H1 (cell line): ENCODE results near the gene MSN. TPM values are rescaled to one million over a fixed set of nuclear protein-coding genes. Genes with fewer than 3 reads are reported as not detected.

Source experiments
- CTCF ChIA-PET: fragments of 300-600 bp; sonication (Branson Sonifier 250); formaldehyde crosslinking; loops from one replicate; lab custom pipeline; 2021; ENCODE audit not compliant: partially characterized antibody; lab: Charles Lee
- POLR2A ChIA-PET: fragments of 300-600 bp; sonication (Branson Sonifier 250); formaldehyde crosslinking; loops from one replicate; lab custom pipeline; 2021; ENCODE audit warnings: inconsistent platforms; ENCODE audit not compliant: partially characterized antibody; lab: Charles Lee
- DNase-seq, 2 experiments: peaks; one replicate each; pipeline versions ENCODE4 v3.0.0 to v3.0.0-alpha.2; 2010 to 2022; ENCODE audit warnings: low spot score in 2 of 2, low read depth in 1 of 2, mixed read lengths in 1 of 2
- FAIRE-seq: peaks from 2 replicates; lab custom pipeline; 2011; peaks lifted over from hg19 to GRCh38; lab: Jason Lieb, UNC
- H2AFZ ChIP-seq: 2 replicates; pipeline ENCODE4 v1.8.1; 2012; ENCODE audit warnings: low read length, inconsistent platforms
- H2AK5ac ChIP-seq: 2 replicates; pipeline ENCODE4 v1.6.1; 2013; ENCODE audit warnings: low read depth, low read length
- H2BK120ac ChIP-seq: replicated peaks from 2 replicates; pipeline ENCODE3; 2013; ENCODE audit warnings: low read depth, low read length, inconsistent platforms
- H2BK12ac ChIP-seq: 2 replicates; pipeline ENCODE4 v1.6.1; 2013; ENCODE audit warnings: low read depth, low read length
- H2BK15ac ChIP-seq: 2 replicates; pipeline ENCODE4 v1.6.1; 2013; ENCODE audit warnings: low read length
- H2BK20ac ChIP-seq: 2 replicates; pipeline ENCODE4 v1.6.1; 2013; ENCODE audit warnings: low read length
- H2BK5ac ChIP-seq: 2 replicates; pipeline ENCODE4 v1.6.1; 2013; ENCODE audit warnings: low read depth, low read length
- H3K14ac ChIP-seq: 2 replicates; pipeline ENCODE4 v1.6.1; 2013; ENCODE audit warnings: inconsistent platforms; ENCODE audit not compliant: insufficient read length
- H3K18ac ChIP-seq: 2 replicates; pipeline ENCODE4 v1.6.1; 2013; ENCODE audit warnings: low read length; ENCODE audit errors: extremely low read depth
- H3K23ac ChIP-seq: 2 replicates; pipeline ENCODE4 v1.6.1; 2013; ENCODE audit warnings: inconsistent platforms; ENCODE audit not compliant: insufficient read length
- H3K23me2 ChIP-seq: 2 replicates; pipeline ENCODE4 v1.6.1; 2013; ENCODE audit warnings: low read depth, low read length
- H3K27ac ChIP-seq: 2 replicates; pipeline ENCODE4 v1.6.1; 2011; ENCODE audit warnings: low read depth, low read length, inconsistent platforms
- H3K27me3 ChIP-seq, 4 experiments: replicated peaks in 1 of 4; 1 replicate in 1 of 4; 2 replicates in 3 of 4; pipeline versions ENCODE4 v1.6.1 to v1.8.1; 2011 to 2013; ENCODE audit warnings: low read length in 3 of 4, mild to moderate bottlenecking in 3 of 4, inconsistent platforms in 2 of 4, mixed read lengths in 2 of 4, moderate library complexity in 1 of 4; ENCODE audit not compliant: control insufficient read depth in 3 of 4, insufficient read depth in 3 of 4; ENCODE audit errors: extremely low read depth in 1 of 4
- H3K36me3 ChIP-seq, 4 experiments: 2 replicates each; pipeline versions ENCODE4 v1.6.1 to v1.8.1; 2011 to 2013; ENCODE audit warnings: mild to moderate bottlenecking in 4 of 4, low read length in 3 of 4, moderate library complexity in 2 of 4, control low read depth in 1 of 4, inconsistent platforms in 1 of 4; ENCODE audit not compliant: insufficient read depth in 4 of 4, control insufficient read depth in 2 of 4
- H3K4ac ChIP-seq: replicated peaks from 2 replicates; pipeline ENCODE3; 2013; ENCODE audit warnings: low read length, low read depth, mixed read lengths, inconsistent platforms; ENCODE audit not compliant: insufficient read length
- H3K4me1 ChIP-seq, 4 experiments: replicated peaks in 1 of 4; 1 replicate in 1 of 4; 2 replicates in 3 of 4; pipeline versions ENCODE4 v1.6.1 to v1.8.1; 2011 to 2013; ENCODE audit warnings: low read length in 3 of 4, inconsistent platforms in 2 of 4, mixed read lengths in 1 of 4; ENCODE audit not compliant: insufficient read depth in 4 of 4, control insufficient read depth in 3 of 4
- H3K4me2 ChIP-seq, 2 experiments: 2 replicates each; pipeline versions ENCODE4 v1.6.1 to v1.8.1; 2011 to 2013; ENCODE audit warnings: low read depth in 2 of 2, low read length in 2 of 2, control low read depth in 1 of 2, inconsistent platforms in 1 of 2, mild to moderate bottlenecking in 1 of 2; ENCODE audit not compliant: insufficient read depth in 1 of 2
- H3K4me3 ChIP-seq, 4 experiments: fragments of 200-600, 300-600 bp in 1 of 4; sonication (generic), shearing (Covaris generic), sonication (Bioruptor Twin) in 1 of 4; 2 replicates each; pipeline versions ENCODE4 v1.5.1 to v1.8.1; 2011 to 2016; ENCODE audit warnings: low read length in 4 of 4, low read depth in 3 of 4, control low read depth in 2 of 4, inconsistent platforms in 2 of 4, mild to moderate bottlenecking in 2 of 4, mixed read lengths in 1 of 4, moderate library complexity in 1 of 4; ENCODE audit not compliant: insufficient read depth in 2 of 4; ENCODE audit errors: extremely low read depth in 1 of 4
- H3K56ac ChIP-seq: replicated peaks from 2 replicates; pipeline ENCODE3; 2013; ENCODE audit warnings: low read depth, mild to moderate bottlenecking, mixed read lengths, low read length, inconsistent platforms; ENCODE audit not compliant: insufficient read length
- H3K79me1 ChIP-seq: 2 replicates; pipeline ENCODE4 v1.6.1; 2013; ENCODE audit warnings: low read depth, low read length, control low read depth
- H3K79me2 ChIP-seq, 2 experiments: 2 replicates each; pipeline versions ENCODE4 v1.6.1 to v1.8.1; 2012 to 2013; ENCODE audit warnings: low read length in 2 of 2, mild to moderate bottlenecking in 2 of 2, inconsistent platforms in 1 of 2; ENCODE audit not compliant: insufficient read depth in 2 of 2, control insufficient read depth in 1 of 2
- H3K9ac ChIP-seq, 4 experiments: replicated peaks in 1 of 4; 1 replicate in 1 of 4; 2 replicates in 3 of 4; pipeline versions ENCODE4 v1.6.1 to v1.8.1; 2011 to 2013; ENCODE audit warnings: low read depth in 3 of 4, low read length in 3 of 4, control low read depth in 2 of 4, mild to moderate bottlenecking in 2 of 4, moderate library complexity in 2 of 4, inconsistent platforms in 1 of 4; ENCODE audit errors: extremely low read depth in 1 of 4
- H3K9me3 ChIP-seq, 2 experiments: 2 replicates each; pipeline versions ENCODE4 v1.6.1 to v1.8.1; 2012 to 2013; ENCODE audit warnings: mild to moderate bottlenecking in 2 of 2, moderate library complexity in 2 of 2, control low read depth in 1 of 2, inconsistent platforms in 1 of 2, low read depth in 1 of 2, low read length in 1 of 2, mixed read lengths in 1 of 2; ENCODE audit not compliant: insufficient read depth in 2 of 2
- H4K20me1 ChIP-seq, 2 experiments: replicated peaks in 1 of 2; 2 replicates each; pipeline versions ENCODE3 to v1.8.1; 2011 to 2013; ENCODE audit warnings: inconsistent platforms in 2 of 2, low read length in 2 of 2, mild to moderate bottlenecking in 1 of 2; ENCODE audit not compliant: insufficient read depth in 2 of 2, control insufficient read depth in 1 of 2
- H4K5ac ChIP-seq: 2 replicates; pipeline ENCODE4 v1.6.1; 2013; ENCODE audit warnings: low read length, low read depth, mixed read lengths, inconsistent platforms; ENCODE audit not compliant: insufficient read length
- H4K8ac ChIP-seq: 2 replicates; pipeline ENCODE4 v1.8.0; 2013; ENCODE audit warnings: mild to moderate bottlenecking, moderate library complexity, low read length, inconsistent platforms; ENCODE audit not compliant: insufficient read depth; ENCODE audit errors: extremely low read depth
- H4K91ac ChIP-seq: replicated peaks from 2 replicates; pipeline ENCODE3; 2013; ENCODE audit warnings: low read length, mixed read lengths, inconsistent platforms; ENCODE audit not compliant: insufficient read length
- FOSL1 ChIP-seq: IDR thresholded peaks from 2 replicates; pipeline ENCODE4 v1.6.1; 2011; ENCODE audit warnings: mild to moderate bottlenecking, low read depth, low read length, moderate library complexity; ENCODE audit not compliant: insufficient read depth
- KDM1A ChIP-seq: fragments of 200-600, 300-600 bp; sonication (generic); IDR thresholded peaks from 2 replicates; pipeline ENCODE4 v1.7.1; 2016; ENCODE audit warnings: mild to moderate bottlenecking, low read length, borderline replicate concordance
- SUZ12 ChIP-seq: fragments of 200-600 bp; sonication (generic); IDR thresholded peaks from 2 replicates; pipeline ENCODE4 v1.6.1; 2012; ENCODE audit warnings: mild to moderate bottlenecking, inconsistent platforms, low read length, moderate library complexity, mixed read lengths
- WGBS, 2 experiments: shearing (Covaris generic) in 1 of 2; methylation state at CpG; one replicate each; pipeline versions ENCODE4 v1.1.6 to v1.1.7; 2013 to 2015; ENCODE audit warnings: low lambda C conversion rate in 2 of 2, mixed read lengths in 2 of 2, inconsistent platforms in 1 of 2, low coverage in 1 of 2, missing lambda C conversion rate in 1 of 2; ENCODE audit not compliant: insufficient replicate concordance in 2 of 2, insufficient coverage in 1 of 2, insufficient read length in 1 of 2; ENCODE audit errors: extremely low coverage in 1 of 2, missing lambda C conversion rate in 1 of 2; 5-methylcytosine and 5-hydroxymethylcytosine counted together
- polyA plus RNA-seq, 7 experiments: library from polyadenylated mRNA; depleted of rRNA in 3 of 7; stranded (reverse) in 5 of 7; unstranded in 2 of 7; fragments of >200 nt in 5 of 7; fragments of 200-250 nt in 2 of 7; gene quantifications; 1 replicate in 5 of 7; 2 replicates in 1 of 7; 4 replicates in 1 of 7; pipeline versions ENCODE4 v1.2.1 to v1.2.3, GENCODE V29; 2011 to 2013; ENCODE audit warnings: missing spikeins in 2 of 7, mixed read lengths in 2 of 7
- total RNA-seq: library from RNA; stranded (reverse); fragmentation: NEBNext Ultra II Directional; extraction: Animal tissue kit (Norgen Biotek cat#: 25700); gene quantifications from 2 replicates; pipeline ENCODE4 v1.2.1, GENCODE V29; 2021

The MSN gene
- total and polyA plus RNA-seq, 2 of the 8 experiments (the other 6 are each of a cell fraction or from before 2014, with no cell fraction given), result 112 to 133 TPM

- no peaks in the 10 kb centered on the region for H3K23me2 ChIP-seq
- H2AFZ ChIP-seq, result no peak overlapping the region
- H4K91ac ChIP-seq, result peak overlapping the region; percentile 93
- no peak overlapping the region for H3K4ac ChIP-seq
- H3K14ac ChIP-seq, result no peak overlapping the region
- no peak overlapping the region for H2BK15ac ChIP-seq
- DNase-seq, result no peak
- H3K79me2 ChIP-seq, result peaks cover 0 to 31% of the 10 kb centered on the region in 2 experiments; a peak in 2 of 4 replicates
- H4K5ac ChIP-seq, result no peak overlapping the region
- no peak overlapping the region for H2BK20ac ChIP-seq
- no peak overlapping the region for H3K9ac ChIP-seq
- no peak overlapping the region for H3K27ac ChIP-seq
- no peaks in the 10 kb centered on the region for H3K9me3 ChIP-seq
- H3K56ac ChIP-seq, result no peak overlapping the region
- no peaks in the 10 kb centered on the region for H3K27me3 ChIP-seq
- H2BK12ac ChIP-seq, result no peak overlapping the region
- no peak overlapping the region for H2AK5ac ChIP-seq
- H3K4me2 ChIP-seq, result no peak overlapping the region; a peak in 1 of 4 replicates
- peaks cover 0 to 4% (median 0%) of the 10 kb centered on the region in 4 experiments; a peak in 3 of 7 replicates for H3K4me1 ChIP-seq
- H2BK120ac ChIP-seq, result no peak overlapping the region
- H3K4me3 ChIP-seq, result no peak overlapping the region
- ChIA-PET CTCF (interaction anchor here (0.9 to 1.2 kb wide), 3 partner anchors 22 to 104 kb away, joined by 3 to 4 read pairs (median 4); partner anchors contain the start of gene MSN), POLR2A (no interaction called here)
- H2BK5ac ChIP-seq, result 0 out of 2 replicates have a peak overlapping the region, but pooled peaks have one; percentile 44
- no peaks in the 10 kb centered on the region for H3K36me3 ChIP-seq
- no peak overlapping the region for H4K8ac ChIP-seq
- H3K23ac ChIP-seq, result no peak overlapping the region
- peak overlapping the region; percentile 71; the same call in 1 of the 2 replicates for H3K18ac ChIP-seq
- 100% methylated on average over 2 of the region's 6 CpGs; no CpG with 5 or more reads in 1 of the 2 experiments for WGBS, 2 experiments
- H4K20me1 ChIP-seq, result no peaks in the 10 kb centered on the region
- no peaks in the 10 kb centered on the region for H3K79me1 ChIP-seq
- no peak for FAIRE-seq
- TF ChIP-seq KDM1A (no peak), FOSL1 (no peak), SUZ12 (no peak)
These were observed 30.7 kb downstream of the MSN start for GRCh38 chrX:65697915-65698796.
